Tongue (tissue), 3 donors: ENCODE results near the gene TPCN1. TPM values are rescaled to one million over a fixed set of nuclear protein-coding genes. Genes with fewer than 3 reads are reported as not detected.

ENCODE experiments used
- DNase-seq: peaks from one replicate; pipeline ENCODE4 v3.0.0-alpha.2; 2015
- small RNA-seq: library from RNA; depleted of rRNA; stranded (forward); fragments of <200 nt; gene quantifications from one replicate; pipeline ENCODE3, GENCODE V24; 2014; ENCODE audit warnings: low replicate concordance
- total RNA-seq: library from RNA; depleted of rRNA; stranded (reverse); fragments of >200 nt; gene quantifications from one replicate; pipeline ENCODE4 v1.2.3, GENCODE V29; 2014

The TPCN1 gene
- total RNA-seq, 1 donor from 2014 or later, result 27.0 TPM

DNA sequence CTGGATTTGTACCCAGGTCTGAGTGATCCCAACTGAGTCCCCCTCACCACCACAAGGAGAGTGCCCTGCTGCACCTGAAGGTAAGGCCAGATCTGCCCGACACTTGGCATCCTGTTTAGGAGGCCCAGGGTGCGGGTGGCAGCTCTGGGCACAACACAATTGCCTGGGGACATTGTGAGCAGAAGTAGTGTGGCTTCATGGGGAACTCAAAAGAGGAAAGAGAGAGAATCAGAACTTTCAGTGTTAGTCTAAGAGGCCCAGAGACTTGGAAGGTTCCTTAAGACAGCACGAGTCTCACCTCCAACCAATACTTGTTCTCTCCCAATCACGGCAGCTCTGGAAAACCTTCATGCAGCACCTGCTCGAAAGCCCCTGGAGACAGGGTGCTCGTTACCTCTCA lies 120.3 kb downstream of the TPCN1 start:
- no peak for DNase-seq

DNA sequence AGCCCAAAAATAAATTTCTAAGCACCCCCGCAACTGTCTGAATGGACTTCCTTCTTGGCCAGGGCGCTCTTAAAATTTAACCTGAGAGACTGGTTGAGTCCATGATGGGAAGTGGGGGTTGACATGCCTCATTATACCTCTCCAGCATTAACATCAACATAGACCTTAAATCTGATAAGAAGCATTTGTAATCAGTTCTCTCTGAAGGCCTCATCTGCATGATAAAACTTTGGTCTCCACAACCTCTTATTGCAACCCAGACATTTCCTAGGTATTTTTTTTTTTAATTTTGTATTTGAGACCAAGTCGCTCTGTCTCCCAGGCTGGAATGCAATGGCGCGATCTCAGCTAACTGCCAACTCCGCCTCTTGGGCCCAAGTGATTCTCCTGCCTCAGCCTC lies 124.1 kb downstream of the TPCN1 start:
- no peak for DNase-seq

DNA sequence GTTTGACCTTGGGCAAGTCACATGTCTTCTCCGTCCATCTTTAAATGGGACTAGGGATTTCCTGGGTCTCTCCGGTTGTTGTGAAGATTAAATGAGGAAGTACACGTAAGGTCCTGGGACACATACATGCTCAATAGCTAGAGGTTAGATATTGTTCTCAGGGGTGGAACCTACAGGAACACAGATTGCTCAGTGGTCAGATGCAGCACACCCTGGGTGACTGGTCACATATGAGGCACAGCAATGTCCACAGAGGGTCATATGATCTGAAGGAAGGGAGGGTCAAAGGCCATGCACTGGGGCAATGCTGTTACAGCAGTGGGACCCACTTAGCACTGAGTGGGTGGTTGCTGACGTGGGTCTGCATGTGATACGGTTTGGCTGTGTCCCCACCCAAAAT lies 125.1 kb downstream of the TPCN1 start:
- no peak for DNase-seq

DNA sequence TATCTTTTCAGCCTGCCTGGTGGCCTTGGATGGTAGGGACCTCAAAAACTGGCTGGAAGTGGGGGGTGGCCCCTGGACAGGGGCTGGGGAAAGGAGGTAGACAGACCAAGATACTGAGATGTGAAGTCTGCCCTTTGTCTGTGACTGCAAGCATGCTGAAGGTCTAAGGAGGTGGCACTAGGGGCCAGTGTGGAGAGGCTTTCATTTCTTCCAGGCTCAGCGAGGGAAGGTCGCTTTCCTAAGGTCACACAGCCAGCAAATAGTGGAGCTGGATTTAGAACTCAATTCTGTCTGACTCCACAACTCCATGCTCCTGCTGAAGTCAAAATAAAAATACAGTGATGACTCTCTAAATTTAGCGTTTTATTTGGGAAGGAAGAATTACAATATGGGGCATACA lies 125.8 kb downstream of the TPCN1 start:
- DNase-seq, result no peak

DNA sequence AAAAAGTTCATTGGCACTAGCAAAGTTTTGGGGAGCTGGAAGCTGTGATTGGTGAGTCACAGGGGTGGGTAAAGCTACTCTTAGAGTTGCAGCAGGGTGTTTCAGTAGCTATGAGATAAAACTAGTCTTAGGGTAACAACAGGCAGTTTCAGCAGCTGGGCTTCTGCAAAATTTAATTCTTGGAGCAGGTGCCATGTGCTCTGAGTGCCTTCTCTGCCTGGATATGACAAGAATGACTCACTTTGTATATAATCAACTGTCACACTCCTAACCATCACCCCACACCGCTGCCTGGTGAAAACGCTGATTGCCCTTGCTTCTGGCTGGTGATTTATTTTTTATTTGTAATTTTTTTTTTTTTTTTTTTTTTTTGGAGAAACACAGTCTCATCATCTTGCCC lies 126.6 kb downstream of the TPCN1 start:
- no peak for DNase-seq

Small RNA genes lying within 50 kb of the gene (small RNA-seq; reads per million reads assigned to genes)
- gene MIR6762 (0.11 reads per million), gene RF00019 (not detected)

Other genes starting within 250 kb of the TPCN1 start
- gene OAS2, start 242.9 kb upstream of the TPCN1 start, total RNA-seq, result 2.6 TPM
- gene DTX1, start 164.7 kb upstream of the TPCN1 start, total RNA-seq, result 10.9 TPM
- gene RASAL1, start 85.7 kb upstream of the TPCN1 start, total RNA-seq, result 3.8 TPM
- 6.9 TPM for gene CFAP73, start 71.7 kb upstream of the TPCN1 start, total RNA-seq
- gene DDX54, start 36.0 kb upstream of the TPCN1 start, total RNA-seq, result 19.4 TPM
- gene RITA1, start 35.7 kb upstream of the TPCN1 start, total RNA-seq, result 12.1 TPM
- 18.5 TPM for gene SLC8B1, start 113.6 kb downstream of the TPCN1 start, total RNA-seq
- 17.4 TPM for gene PLBD2, start 137.1 kb downstream of the TPCN1 start, total RNA-seq
- gene SDS, start 182.4 kb downstream of the TPCN1 start, total RNA-seq, result not detected
- gene SDSL, start 200.9 kb downstream of the TPCN1 start, total RNA-seq, result 0.31 TPM